Testis (tissue), 3 donors: ENCODE measurements around the gene MN1. TPM values are rescaled to one million over a fixed set of nuclear protein-coding genes. Genes with fewer than 3 reads are reported as not detected.

Experiments
- DNase-seq: peaks from one replicate; pipeline ENCODE4 v3.0.0-alpha.2; 2019
- H3K27ac ChIP-seq, 2 donors: fragments of 200-600 bp; sonication (generic); one replicate each; pipeline ENCODE4 v1.5.1; 2019
- H3K27me3 ChIP-seq: fragments of 200-600 bp; sonication (generic); one replicate; pipeline ENCODE4 v1.5.1; 2019
- H3K36me3 ChIP-seq: fragments of 200-600 bp; sonication (generic); one replicate; pipeline ENCODE4 v1.5.1; 2017; ENCODE audit warnings: low read depth; ENCODE audit errors: missing control alignments
- H3K4me1 ChIP-seq: fragments of 200-600 bp; sonication (generic); one replicate; pipeline ENCODE4 v1.5.1; 2019
- H3K4me3 ChIP-seq, 2 donors: fragments of 200-600 bp; sonication (generic); one replicate each; pipeline ENCODE4 v1.5.1; 2017 to 2019
- H3K9me3 ChIP-seq: fragments of 200-600 bp; sonication (generic); one replicate; pipeline ENCODE4 v1.5.1; 2017
- POLR2A ChIP-seq: fragments of 450-650 bp; IDR thresholded peaks from one replicate; pipeline ENCODE4 v1.6.1; 2017; ENCODE audit warnings: antibody characterized with exemption, mild to moderate bottlenecking, moderate library complexity
- WGBS, 2 donors: methylation state at CpG; one replicate each; pipeline ENCODE4 v1.1.5; 2018; 5-methylcytosine and 5-hydroxymethylcytosine counted together
- intact Hi-C: fragments of 100-400 bp; cut with DNase I; formaldehyde crosslinking; loops from one replicate; pipeline ENCODE4 v1.15.1; 2023; ENCODE audit warnings: low total_unique reads
- polyA plus RNA-seq: library from polyadenylated mRNA; stranded (reverse); fragments of 350-450 nt; fragmentation: Illumina TruSeq; extraction: RNeasy Lipid Tissue Mini Kit (QIAGEN cat#74804); gene quantifications from one replicate; pipeline ENCODE4 v1.2.3, GENCODE V29; 2014; ENCODE audit warnings: low read depth, low replicate concordance; ENCODE audit not compliant: insufficient read depth
- total RNA-seq, 2 donors: library from RNA; depleted of rRNA; stranded (reverse); fragments of >200 nt; gene quantifications; one replicate each; pipeline ENCODE4 v1.2.3, GENCODE V29; 2016
- TF ChIP-seq, protein P1 (sequence below), 3 experiments: fragments of 450-650 bp in 2 of 3; fragments of 200-600 bp in 1 of 3; sonication (generic) in 1 of 3; IDR thresholded peaks; one replicate each; pipeline ENCODE4 v1.5.1; 2016 to 2019; ENCODE audit warnings: antibody characterized with exemption in 3 of 3, mild to moderate bottlenecking in 2 of 3, moderate library complexity in 1 of 3

The MN1 gene
- total and polyA plus RNA-seq, 3 donors from 2014 or later = 3.2 to 5.6 (median 4.3) TPM

DNA sequence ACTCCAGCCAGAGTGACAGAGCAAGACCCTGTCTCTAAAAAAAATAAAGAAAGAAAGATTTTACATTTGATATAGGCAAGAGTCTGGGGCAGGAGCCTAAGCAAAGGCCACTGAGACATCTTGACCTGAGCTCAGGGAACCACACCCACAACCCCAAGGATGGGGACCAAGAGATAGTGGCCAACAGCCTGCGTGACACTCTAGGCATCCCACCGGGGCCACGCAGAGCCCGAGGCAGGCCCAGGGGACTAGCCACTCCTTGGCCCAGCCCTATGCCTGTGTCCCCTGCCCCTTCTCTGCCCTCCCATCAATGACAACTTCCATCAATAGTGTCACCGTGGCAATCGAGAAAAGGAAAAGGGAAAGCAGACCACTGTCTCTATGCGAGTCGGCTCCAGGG lies 41.1 kb downstream of the MN1 start:
- TF ChIP-seq, protein P1, sequence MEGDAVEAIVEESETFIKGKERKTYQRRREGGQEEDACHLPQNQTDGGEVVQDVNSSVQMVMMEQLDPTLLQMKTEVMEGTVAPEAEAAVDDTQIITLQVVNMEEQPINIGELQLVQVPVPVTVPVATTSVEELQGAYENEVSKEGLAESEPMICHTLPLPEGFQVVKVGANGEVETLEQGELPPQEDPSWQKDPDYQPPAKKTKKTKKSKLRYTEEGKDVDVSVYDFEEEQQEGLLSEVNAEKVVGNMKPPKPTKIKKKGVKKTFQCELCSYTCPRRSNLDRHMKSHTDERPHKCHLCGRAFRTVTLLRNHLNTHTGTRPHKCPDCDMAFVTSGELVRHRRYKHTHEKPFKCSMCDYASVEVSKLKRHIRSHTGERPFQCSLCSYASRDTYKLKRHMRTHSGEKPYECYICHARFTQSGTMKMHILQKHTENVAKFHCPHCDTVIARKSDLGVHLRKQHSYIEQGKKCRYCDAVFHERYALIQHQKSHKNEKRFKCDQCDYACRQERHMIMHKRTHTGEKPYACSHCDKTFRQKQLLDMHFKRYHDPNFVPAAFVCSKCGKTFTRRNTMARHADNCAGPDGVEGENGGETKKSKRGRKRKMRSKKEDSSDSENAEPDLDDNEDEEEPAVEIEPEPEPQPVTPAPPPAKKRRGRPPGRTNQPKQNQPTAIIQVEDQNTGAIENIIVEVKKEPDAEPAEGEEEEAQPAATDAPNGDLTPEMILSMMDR (IDR thresholded peaks at IDR 0.05) = no peak
- no peak for TF ChIP-seq POLR2A
- Histone ChIP-seq H3K4me3 (no peak overlapping the region), H3K27me3 (no peaks in the 10 kb centered on the region), H3K27ac (no peak overlapping the region), H3K36me3 (no peaks in the 10 kb centered on the region), H3K4me1 (no peaks in the 10 kb centered on the region), H3K9me3 (no peaks in the 10 kb centered on the region)
- no peak for DNase-seq
- intact Hi-C loops = no loop called here
- WGBS, 2 donors = 87 to 94% methylated on average over 8 of the region's 8 CpGs

DNA sequence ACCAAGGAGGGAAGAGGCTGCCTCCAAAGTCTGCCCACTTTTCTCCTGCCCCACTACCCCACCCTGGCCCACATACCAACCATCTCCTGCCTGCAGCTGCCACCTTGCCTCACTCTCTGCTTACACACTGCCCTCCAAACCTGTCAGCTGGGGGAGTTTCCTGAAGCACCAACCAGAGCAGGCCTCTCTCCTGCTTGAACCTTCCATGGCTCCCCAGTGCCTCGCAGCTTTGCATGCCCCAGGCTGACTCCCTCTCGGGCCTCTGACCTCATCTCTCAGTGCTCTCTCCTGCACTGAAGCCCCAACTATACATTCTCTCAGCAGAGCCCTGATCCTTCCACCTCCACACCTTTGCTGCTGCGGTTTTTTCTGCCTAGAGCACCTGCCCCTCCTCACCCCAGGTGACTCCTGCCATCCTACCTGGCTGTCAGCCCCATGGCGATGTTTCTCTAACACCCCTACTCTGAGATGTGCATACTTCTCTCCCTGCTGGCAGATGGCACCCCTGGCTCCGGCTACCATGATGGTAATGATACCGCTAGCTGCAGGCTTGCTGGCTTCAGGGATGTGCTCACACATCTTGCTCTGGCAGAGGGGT lies 43.5 kb downstream of the MN1 start:
- Histone ChIP-seq H3K27me3 (no peaks in the 10 kb centered on the region), H3K27ac (no peak overlapping the region), H3K4me3 (no peak overlapping the region), H3K36me3 (no peaks in the 10 kb centered on the region), H3K4me1 (peaks cover 2% of the 10 kb centered on the region), H3K9me3 (no peaks in the 10 kb centered on the region)
- WGBS, 2 donors = 93 to 96% methylated on average over 6 of the region's 6 CpGs
- TF ChIP-seq, protein P1 (IDR thresholded peaks at IDR 0.05) = no peak
- no peak for TF ChIP-seq POLR2A
- intact Hi-C loops = no loop called here
- DNase-seq = no peak

DNA sequence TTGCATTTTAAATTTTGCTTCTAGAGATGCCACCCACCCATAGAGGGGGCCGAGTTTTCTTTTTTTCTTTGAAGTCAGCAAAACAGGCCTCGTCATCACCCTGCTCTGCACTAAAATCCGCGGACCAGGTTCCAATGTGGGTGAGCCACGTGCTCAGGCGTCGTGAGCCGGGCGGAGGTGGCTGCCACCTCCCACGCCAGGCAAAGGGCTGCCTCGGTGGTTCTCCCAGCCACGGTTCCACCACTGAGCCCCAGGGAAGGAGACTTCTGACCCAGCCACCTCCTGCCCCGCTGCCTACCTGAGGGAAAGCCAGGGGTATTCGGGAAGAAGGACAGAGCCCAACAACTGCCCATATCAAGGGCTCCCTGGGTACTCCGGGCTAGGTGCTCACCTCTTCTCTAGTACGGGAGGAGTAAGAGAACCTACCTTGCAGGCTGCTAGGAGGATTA lies 45.3 kb downstream of the MN1 start:
- TF ChIP-seq, protein P1 (IDR thresholded peaks at IDR 0.05) = no peak
- no peak for TF ChIP-seq POLR2A
- DNase-seq = no peak
- no peaks in the 10 kb centered on the region for H3K36me3 ChIP-seq
- peaks cover 8% of the 10 kb centered on the region for H3K4me1 ChIP-seq
- WGBS, 2 donors = 90 to 92% methylated on average over 12 to 16 of the region's 16 CpGs
- intact Hi-C loops = no loop called here
- no peak overlapping the region for H3K4me3 ChIP-seq
- no peaks in the 10 kb centered on the region for H3K9me3 ChIP-seq
- no peaks in the 10 kb centered on the region for H3K27me3 ChIP-seq
- H3K27ac ChIP-seq = no peak overlapping the region

DNA sequence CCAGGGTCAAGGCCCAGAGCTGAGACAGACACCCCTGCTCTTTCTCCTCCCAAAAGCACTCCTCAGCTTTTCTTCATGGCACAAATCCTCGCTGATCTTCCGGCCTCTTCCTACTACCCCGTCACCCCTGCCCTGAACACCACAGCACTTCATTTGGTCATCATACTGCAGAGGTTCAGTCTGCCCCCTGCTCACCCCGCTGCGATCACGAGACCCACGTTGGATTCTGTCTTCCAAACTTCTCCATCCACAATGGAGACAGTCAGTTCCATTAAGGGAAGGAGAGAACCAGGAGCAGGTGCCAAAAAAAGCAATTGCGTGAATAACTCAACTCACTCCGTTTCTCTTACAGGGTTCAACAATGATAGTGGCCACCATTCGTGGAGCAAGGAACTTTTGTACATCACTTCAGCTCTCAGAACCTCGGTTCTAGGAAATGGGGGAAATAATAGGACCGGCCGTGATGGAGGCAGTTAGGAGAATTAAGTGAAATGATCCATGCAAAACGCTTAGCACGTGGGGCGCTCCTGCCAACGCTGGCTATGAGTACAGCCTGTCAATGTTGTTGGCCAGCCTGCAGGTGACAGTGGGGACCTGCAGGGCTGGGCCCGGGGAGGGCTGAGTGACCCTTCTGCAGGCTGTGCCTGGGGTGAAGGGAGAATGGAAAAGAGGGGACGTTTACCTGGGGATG lies 45.9 kb downstream of the MN1 start:
- WGBS, 2 donors = 63 to 67% methylated on average over 19 of the region's 19 CpGs
- no peaks in the 10 kb centered on the region for H3K36me3 ChIP-seq
- intact Hi-C loops = no loop called here
- no peak overlapping the region for H3K4me3 ChIP-seq
- H3K9me3 ChIP-seq = no peaks in the 10 kb centered on the region
- no peaks in the 10 kb centered on the region for H3K27me3 ChIP-seq
- H3K4me1 ChIP-seq = peaks cover 8% of the 10 kb centered on the region
- DNase-seq = no peak
- no peak overlapping the region for H3K27ac ChIP-seq
- no peak for TF ChIP-seq POLR2A
- TF ChIP-seq, protein P1 (IDR thresholded peaks at IDR 0.05) = no peak
